Activated CD8-positive, alpha-beta memory T cell treated with anti-CD3 and anti-CD28 coated beads, Interleukin-2, amount 50 U/mL, for 48 hours (primary cell): ENCODE measurements around the gene SCG2.

Experiments used
- DNase-seq: peaks from one replicate; pipeline ENCODE4 v3.0.0-alpha.2; 2020

Gene SCG2

GRCh38 chr2:223601932-223602666, at the start of gene SCG2:
SCG2 (minus strand) TSS chr2:223602361; CDS start chr2:223599282, 3,079 bp downstream.
- DNase-seq, result peak; percentile 61

DNA sequence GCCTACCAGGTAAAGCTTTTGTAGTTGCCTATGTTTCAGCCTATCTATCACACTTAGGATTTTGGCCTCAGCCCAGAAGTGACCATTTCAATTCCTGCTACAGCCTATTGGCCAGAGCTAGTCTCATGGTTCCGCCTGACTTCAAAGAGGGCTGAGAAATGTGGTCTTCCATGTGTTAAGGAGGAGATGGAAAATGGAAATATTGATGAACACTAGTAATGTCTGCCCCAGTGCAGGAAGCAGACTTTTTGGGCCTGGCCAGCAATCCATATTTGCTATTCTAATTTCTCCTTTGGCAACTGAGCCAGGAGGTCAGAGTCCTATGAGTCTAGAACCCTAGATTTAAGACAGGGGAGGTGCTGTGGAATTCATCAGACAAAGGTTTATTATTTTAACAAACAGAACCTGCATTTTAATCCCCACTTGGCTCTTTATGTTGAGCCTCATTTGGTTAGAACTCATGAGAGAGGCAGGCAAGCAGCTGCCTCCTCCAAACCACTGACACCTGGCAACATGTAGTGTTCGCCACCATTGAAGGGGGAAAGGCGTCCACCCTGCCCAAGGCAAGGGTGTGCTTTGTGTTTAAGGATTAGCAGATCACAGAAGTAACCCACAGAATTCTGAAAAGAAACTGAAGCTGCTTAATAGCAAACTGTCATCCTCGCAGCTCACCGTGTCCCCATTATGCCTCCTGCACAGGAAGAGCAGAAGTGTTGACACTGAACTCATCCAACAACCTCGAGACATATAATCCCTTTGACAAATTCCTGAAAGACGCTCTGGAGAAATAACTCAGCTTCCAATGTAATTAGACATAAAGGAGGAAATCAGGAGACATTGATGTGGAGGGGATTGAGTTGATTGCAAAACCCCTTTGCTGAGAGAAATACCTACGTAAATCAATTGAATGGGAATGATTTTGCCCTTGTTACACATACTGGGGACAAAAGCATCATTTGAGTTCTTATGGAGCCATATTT, 47.7 kb upstream of the SCG2 start:
- DNase-seq, result no peak

DNA sequence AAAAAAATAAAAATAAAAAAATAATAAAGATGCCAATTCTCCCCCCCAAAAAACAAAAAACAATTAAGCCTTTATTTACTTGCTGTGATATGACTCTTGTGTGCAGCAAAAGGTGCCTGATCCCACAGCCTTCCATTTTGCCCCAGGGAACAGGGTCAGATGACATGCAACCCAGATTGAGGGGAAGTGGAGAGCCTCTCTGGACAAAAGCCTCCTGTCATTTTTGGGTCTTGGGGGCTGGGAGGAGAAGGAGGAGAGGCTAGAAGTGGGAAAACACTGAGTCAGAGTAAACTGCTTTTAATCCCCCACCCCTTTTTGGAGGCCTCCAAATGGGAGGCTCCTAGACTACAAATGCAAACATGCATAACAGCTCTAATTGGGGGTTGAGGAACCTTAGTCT, 46.6 kb upstream of the SCG2 start:
- no peak for DNase-seq

GRCh38 chr2:223647258-223647952, 45.2 kb upstream of the SCG2 start:
- no peak for DNase-seq

DNA sequence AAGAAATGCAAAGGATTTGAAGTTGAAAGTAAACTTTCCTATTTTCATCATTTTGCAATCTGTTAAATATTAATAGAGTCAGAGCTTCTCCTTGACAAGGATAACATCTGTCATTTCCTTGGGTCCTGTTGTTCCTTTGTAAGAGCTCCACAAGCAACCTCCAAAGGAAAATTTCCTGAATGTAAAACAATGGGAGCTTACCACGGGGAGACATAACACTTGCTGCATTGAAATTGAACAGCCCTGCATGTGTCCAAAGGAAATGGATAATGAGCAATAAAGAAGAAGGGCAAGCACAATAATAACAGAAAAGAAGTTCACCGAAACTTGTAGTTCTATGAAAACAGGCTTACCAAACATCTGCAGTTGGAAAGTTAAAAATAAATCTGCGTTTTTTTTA, 42.0 kb upstream of the SCG2 start:
- no peak for DNase-seq

DNA sequence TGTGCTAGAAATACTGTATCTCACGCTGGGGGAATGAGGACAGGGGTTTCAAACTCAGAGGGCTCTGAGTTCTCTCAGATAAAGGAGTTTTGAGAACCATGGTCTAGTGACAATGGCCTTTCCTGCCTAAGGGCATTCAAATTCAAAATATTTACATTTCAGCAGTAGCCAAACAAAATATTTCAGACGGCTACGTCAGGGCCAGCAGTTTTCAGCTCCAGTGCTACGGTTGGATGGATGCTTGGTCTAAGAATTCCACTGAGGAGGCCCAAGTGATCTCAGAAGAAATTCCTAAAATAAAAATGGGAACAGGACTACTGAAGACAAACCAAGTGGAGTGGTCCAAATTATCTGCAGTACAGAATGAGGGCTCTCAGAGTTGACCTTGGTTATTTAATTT, 41.1 kb upstream of the SCG2 start:
- no peak for DNase-seq

DNA sequence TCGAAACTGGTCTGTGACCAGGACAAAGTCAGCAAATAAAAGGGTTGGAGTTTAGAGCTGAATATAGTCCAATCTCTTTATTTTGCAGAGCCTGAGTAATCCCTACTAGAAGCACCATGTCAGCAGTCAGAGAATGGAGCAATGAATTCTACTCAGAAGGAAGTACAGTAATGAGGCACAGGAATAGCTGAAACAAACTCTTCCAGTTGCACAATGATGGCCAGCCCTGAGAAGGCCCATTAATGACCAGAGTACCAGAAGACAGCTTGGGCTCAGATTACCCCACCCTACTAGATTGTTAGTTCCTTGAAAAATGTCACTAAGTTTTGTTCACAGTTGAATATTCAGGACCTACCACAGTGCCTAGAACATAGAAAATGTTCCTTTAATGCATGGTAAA, 40.3 kb upstream of the SCG2 start:
- DNase-seq, result no peak

- no peak for DNase-seq
Observed at GRCh38 chr2:223641082-223641481, 38.9 kb upstream of the SCG2 start.

DNA sequence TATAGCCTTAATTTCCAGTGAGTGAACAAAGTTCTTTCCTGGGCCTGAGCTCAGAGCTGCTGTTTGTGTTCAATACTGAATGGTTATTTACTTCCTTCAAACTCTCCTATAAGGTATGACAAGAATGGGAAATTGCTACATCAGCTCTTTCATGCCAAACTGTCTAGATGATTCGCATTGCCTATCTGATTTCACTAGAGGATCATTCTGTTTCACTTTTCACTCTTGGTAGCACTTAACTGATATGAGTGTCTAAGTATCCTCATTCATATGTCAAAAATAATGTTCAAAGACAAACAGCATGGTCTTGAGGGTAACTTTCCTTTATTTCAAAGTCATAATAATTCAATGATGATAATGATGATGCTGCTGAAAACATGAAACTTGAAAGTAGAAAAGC, 32.9 kb upstream of the SCG2 start:
- DNase-seq, result no peak

DNA sequence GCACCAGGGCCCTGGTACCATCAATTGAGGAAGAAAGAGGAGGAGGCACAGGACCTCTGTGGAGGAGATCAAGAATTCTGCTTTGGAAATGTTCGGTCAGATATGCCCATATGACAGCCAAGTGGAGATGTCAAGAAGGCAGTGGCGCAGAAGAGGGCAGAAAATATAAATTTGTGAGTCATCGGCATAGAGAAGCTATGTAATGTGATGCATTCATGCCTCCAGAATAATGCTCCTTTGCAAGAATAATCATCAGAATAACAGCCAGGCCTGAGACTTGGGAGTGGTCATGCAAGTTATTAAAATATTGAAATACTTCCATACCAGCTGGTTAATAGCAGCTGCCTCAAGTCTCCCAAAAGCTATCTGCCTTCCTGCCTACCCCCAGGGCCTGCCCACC, 32.1 kb upstream of the SCG2 start:
- no peak for DNase-seq

GRCh38 chr2:223633656-223634055, 31.5 kb upstream of the SCG2 start:
- no peak for DNase-seq

DNA sequence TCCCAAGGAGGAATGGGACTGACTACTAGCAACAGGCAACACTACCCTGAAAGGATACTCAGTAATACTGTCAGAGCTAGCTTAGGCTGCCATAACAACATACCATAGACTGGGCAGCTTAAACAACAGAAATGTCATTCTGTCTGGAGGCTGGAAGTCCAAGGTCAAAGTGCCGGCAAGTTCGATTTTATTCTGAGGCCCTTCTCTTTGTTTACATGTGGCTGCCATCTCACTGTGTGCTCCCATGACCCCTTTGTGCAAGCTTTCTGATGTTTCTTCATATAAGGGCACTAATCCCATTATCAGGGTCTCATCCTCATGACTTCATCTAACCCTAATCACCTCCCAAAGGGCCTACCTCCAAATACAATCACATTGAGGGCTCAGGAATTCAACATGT, 30.7 kb upstream of the SCG2 start:
- DNase-seq, result no peak

GRCh38 chr2:223626716-223627115, 24.6 kb upstream of the SCG2 start:
- no peak for DNase-seq

GRCh38 chr2:223625652-223626051, 23.5 kb upstream of the SCG2 start:
- no peak for DNase-seq

- no peak for DNase-seq
Observed at GRCh38 chr2:223621901-223622300, 19.7 kb upstream of the SCG2 start.

DNA sequence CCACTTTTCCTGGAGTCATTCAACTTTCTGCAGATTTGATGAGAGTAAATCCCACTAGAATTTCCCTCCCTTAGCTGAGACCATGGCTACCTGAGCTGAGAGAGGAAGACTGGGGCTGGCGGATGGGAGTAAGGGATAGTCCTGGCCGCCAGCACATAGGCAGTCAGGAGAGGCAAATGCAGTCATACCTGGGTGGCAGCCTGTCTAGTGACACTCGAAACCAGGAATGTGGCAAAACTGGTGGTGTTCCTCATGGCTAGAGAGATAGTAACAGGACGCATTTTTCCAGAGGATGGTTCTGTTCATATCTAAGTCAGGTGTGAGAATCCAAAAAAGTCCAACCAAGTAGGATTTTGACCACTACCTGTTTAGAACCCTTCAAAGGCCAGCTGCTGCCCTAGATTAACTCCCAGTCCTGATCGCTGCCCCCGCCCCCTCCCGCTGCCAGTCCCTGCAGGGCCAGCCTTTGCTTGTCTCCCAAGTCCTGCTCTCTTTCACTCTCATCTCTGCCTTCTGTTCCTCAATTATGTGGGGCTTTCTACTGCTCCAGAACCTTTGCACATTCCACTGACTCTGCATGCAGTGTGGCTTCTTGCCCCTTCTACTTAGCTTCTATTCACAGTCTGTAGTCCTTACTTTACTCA, 17.4 kb upstream of the SCG2 start:
- DNase-seq, result no peak

DNA sequence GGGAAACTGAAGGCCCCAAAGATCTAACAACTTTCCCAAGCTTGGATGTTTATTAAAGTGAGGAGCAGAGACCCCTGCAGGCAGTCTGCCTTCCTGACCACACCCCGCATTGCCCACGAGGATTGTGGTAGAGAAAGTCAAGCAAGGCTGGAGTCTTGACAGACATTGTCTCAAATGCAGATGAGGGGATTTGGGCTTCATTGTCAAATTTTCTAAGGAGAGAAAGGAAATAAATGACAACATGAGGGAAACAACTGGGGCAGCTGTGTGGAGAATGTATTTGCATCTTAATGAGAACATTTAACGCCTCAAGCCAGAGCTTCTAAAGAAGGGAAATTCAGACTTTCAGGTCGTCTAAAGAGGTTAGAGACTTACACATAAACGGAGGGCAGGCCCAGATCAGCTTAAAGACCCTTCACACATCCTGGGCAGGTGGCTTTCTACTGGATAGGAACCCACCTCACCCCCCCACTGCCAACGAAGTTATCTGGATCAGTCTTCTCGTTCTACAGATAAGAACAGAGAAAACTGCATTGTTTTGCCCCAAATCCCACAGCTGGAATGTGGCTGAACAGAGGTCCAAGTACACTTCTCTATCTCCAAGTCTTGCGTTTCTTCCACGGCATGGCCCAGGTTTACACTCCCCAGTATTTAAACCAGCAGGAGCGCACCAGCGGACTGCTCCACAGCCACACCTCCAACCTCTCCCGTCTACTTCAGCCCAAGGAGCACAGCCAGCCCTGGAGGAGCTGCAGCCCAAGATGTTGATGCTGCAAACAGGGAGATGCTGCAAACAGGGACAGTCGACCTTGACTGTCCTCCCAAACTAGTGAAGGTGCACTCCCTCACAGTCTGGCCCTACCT, 16.2 kb upstream of the SCG2 start:
- no peak for DNase-seq

- no peak for DNase-seq
Observed at GRCh38 chr2:223614534-223614933, 12.4 kb upstream of the SCG2 start.

GRCh38 chr2:223613017-223613950, 11.1 kb upstream of the SCG2 start:
- DNase-seq, result no peak

- no peak for DNase-seq
Observed at GRCh38 chr2:223612501-223612900, 10.3 kb upstream of the SCG2 start.

- no peak for DNase-seq
Observed at GRCh38 chr2:223611061-223611460, 8.9 kb upstream of the SCG2 start.
